Aorta (tissue), 5 donors: Measurements from ENCODE around the gene MAN1B1. TPM values are rescaled to one million over a fixed set of nuclear protein-coding genes. Genes with fewer than 3 reads are reported as not detected.

Experiments
- ATAC-seq: fragments of 200-7000 bp; cut with Tn5 transposase; one replicate; pipeline ENCODE4 v1.9.1; 2022; ENCODE audit warnings: moderate library complexity; ENCODE audit not compliant: low FRiP score
- DNase-seq, 2 donors: peaks; one replicate each; pipeline ENCODE4 v3.0.0-alpha.2; 2020
- H3K27ac ChIP-seq, 2 donors: one replicate each; pipeline ENCODE4 v1.5.1; 2013; ENCODE audit warnings: low read length in 2 of 2, mild to moderate bottlenecking in 2 of 2, moderate library complexity in 2 of 2, control low read depth in 1 of 2, inconsistent platforms in 1 of 2, low read depth in 1 of 2
- H3K27me3 ChIP-seq, 2 donors: one replicate each; pipeline ENCODE4 v1.6.1; 2013; ENCODE audit warnings: control low read depth in 1 of 2, low read length in 1 of 2, mild to moderate bottlenecking in 1 of 2, moderate library complexity in 1 of 2; ENCODE audit not compliant: insufficient read depth in 2 of 2, control insufficient read depth in 1 of 2
- H3K36me3 ChIP-seq, 2 donors: one replicate each; pipeline ENCODE4 v1.6.1; 2013; ENCODE audit warnings: control low read depth in 1 of 2, low read length in 1 of 2, mild to moderate bottlenecking in 1 of 2; ENCODE audit not compliant: insufficient read depth in 2 of 2, control insufficient read depth in 1 of 2
- H3K4me1 ChIP-seq, 2 donors: one replicate each; pipeline ENCODE4 v1.6.1; 2013; ENCODE audit warnings: low read length in 2 of 2, control low read depth in 1 of 2, mild to moderate bottlenecking in 1 of 2, moderate library complexity in 1 of 2; ENCODE audit not compliant: insufficient read depth in 2 of 2, control insufficient read depth in 1 of 2
- H3K4me3 ChIP-seq, 2 donors: one replicate each; pipeline ENCODE4 v1.5.1; 2013; ENCODE audit warnings: low read length in 2 of 2, control low read depth in 1 of 2, mild to moderate bottlenecking in 1 of 2
- H3K9me3 ChIP-seq: one replicate; pipeline ENCODE4 v1.6.1; 2013; ENCODE audit warnings: mild to moderate bottlenecking, low read length; ENCODE audit not compliant: control insufficient read depth
- WGBS, 2 donors: extraction: QIAGEN DNeasy Blood & Tissue Kit; methylation state at CpG; one replicate each; pipeline ENCODE4 v1.1.7; 2013; 5-methylcytosine and 5-hydroxymethylcytosine counted together
- intact Hi-C, 2 donors: fragments of 100-400 bp; cut with DNase I; formaldehyde crosslinking; loops; one replicate each; pipeline versions ENCODE4 v1.14.2 to v1.15.0; 2022
- polyA plus RNA-seq, 2 donors: library from polyadenylated mRNA; stranded (reverse); fragments of 200-250 nt; gene quantifications; one replicate each; pipeline ENCODE4 v1.2.3, GENCODE V29; 2013
- total RNA-seq, 2 donors: library from RNA; stranded (reverse); fragmentation: NEBNext Ultra II Directional; extraction: Animal tissue kit (Norgen Biotek cat#: 25700); gene quantifications; one replicate each; pipeline ENCODE4 v1.2.1, GENCODE V29; 2021
- donor health status: healthy with polysubstance abuse.
- donor health status: Bipolar disorder and iron deficiency.
- donor health status: DM: no; HTN: no; CAD: no.
- donor health status: DM: no; HTN: no; CAD: no.
- donor health status: DM: yes; HTN: yes; CAD: no.

The MAN1B1 gene
- total and polyA plus RNA-seq, 4 donors = 21.2 to 104 (median 40.3) TPM

GRCh38 chr9:137051145-137051724 lies 35.5 kb upstream of the MAN1B1 start:
- intact Hi-C loops = no loop called here
- Histone ChIP-seq H3K27me3 (no peaks in the 10 kb centered on the region), H3K9me3 (no peaks in the 10 kb centered on the region)

DNA sequence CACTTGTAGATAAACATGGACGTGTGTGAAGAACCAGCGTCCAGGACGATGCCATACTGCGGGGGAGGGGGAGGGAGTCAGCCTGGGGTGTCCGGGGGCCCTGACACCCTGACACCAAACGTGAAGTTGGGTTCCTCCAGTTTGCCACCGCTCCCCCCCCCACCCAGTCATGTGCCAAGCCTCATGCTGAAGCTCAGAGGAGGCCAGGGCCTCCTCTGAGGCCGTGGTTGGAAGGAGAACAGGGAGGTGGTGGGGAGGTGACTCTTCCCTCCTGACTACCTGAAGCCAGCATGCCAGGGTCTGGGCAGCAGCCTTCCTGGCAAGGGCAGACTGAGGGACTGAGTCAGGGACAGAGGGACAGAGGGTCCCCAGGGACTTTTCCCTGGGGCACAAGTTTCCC lies 34.5 kb upstream of the MAN1B1 start:
- 74 to 87% methylated on average over 8 of the region's 8 CpGs for WGBS, 2 donors
- Histone ChIP-seq H3K27me3 (no peaks in the 10 kb centered on the region), H3K9me3 (no peaks in the 10 kb centered on the region), H3K36me3 (no peaks in the 10 kb centered on the region), H3K4me1 (no peaks in the 10 kb centered on the region), H3K4me3 (no peak overlapping the region), H3K27ac (no peak overlapping the region)
- no peak for ATAC-seq
- no peak for DNase-seq
- intact Hi-C loops = no loop called here

More at GRCh38 chr9:137051145-137051724, 35.5 kb upstream of the MAN1B1 start:
- no peak overlapping the region for H3K4me3 ChIP-seq
- H3K4me1 ChIP-seq = no peaks in the 10 kb centered on the region
- DNase-seq (no peak), ATAC-seq (no peak)
- H3K27ac ChIP-seq = no peak overlapping the region
- 93 to 94% methylated on average over 16 to 17 of the region's 17 CpGs for WGBS, 2 donors
- no peaks in the 10 kb centered on the region for H3K36me3 ChIP-seq

DNA sequence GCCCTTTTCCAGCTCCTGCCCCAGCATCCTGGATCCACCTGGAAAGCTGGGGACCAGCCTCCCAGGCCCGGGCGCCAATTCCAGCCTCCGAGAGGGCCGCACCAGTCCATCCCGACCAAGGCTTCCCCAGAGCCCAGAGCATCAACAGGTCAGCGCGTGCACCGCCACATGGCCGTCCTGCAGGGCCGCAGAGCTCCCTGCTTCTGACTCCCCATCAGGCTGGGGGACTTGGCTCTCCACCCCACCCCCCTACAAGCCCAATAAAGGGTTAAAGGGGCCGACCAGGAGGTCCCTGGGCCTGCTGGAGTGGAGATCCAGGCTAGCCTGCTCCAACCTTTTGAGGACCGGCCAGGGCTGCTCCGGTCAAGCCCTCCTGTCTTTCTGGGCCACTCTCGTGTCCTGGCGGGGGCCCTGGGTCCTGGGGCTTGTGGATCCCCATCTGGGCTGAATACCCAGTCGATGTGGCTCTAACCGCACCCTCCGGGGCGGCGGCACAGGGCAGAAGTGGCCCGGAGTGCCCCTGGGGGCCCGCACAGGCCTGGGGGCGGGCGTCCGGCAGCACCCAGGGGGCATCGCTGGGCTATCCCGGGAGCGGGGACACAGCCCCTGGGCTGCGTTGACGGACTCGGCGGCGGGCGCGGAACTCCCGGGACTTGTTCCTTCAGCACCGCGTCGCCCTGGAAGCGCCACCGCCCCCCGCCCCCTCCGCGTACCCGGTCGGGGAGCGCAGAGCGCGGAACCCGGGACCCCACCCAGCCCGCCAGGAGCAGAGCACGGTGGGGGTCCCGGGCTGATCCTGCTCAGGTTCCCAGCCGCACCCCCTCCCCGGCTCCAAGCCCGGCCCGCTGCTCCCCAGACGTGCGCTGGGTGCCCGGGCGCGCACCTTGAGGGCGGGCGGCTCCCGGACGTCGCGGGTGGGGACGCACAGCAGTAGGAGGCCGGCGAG lies 33.5 kb upstream of the MAN1B1 start:
- ATAC-seq = no peak
- intact Hi-C loops = no loop called here
- Histone ChIP-seq H3K27ac (no peak overlapping the region), H3K4me1 (no peaks in the 10 kb centered on the region), H3K9me3 (no peaks in the 10 kb centered on the region), H3K36me3 (no peaks in the 10 kb centered on the region), H3K4me3 (no peak overlapping the region), H3K27me3 (no peaks in the 10 kb centered on the region)
- 24 to 26% methylated on average over 59 to 71 of the region's 71 CpGs for WGBS, 2 donors
- no peak for DNase-seq

DNA sequence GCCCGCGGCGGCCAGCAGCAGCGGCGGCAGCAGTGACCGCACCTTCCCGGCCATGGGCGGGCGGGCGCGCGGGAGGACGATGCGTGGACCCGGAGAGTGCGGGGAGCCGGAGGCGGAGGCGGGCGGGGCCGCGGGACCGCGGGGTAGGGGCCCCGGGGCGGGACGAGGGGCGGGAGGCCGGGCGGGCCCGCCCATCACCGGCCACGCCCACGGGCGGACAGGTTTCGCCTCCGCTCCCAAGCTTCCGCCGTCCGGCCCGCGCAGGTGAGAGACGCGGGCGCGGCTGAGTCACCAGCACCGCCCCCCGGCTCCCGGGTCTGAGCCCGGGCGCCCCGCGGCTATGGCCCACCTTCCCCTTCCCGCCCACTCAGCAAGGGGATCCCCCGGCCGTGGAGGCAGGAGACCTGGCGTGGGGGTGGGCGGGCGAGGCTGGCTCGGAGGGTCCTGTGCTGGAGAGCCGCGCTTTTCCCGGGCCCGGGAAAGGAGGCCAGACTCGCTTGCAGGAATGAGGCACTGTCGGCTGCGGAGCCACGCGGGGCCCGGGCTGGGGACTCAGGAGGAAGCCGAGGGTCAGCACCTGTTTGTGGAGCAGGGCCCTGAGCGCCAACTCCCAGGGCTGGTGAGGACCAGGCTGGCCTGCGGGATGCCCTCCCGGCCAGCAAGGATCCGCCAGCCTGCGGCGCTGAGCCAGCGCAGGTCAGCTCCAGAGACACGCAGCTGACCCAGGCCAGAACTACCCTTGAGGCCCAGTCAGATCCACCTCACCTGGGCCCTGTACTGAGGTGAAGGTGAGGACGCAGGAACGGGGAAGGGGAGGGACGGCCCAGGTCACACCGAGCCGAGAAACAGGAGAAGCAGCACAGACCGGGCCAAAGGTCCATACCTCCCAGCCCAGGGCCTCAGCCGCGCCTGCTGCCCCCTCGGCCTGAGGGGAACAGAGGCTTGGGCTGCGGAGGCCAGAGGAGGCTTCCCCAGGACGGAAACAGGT lies 32.5 kb upstream of the MAN1B1 start, which contains the start of gene ENTPD2:
Gene ENTPD2 (minus strand): TSS at position 118 of the 988 bp plus-strand sequence. CDS start 64 bp downstream, at position 54.
- WGBS, 2 donors = 30 to 32% methylated on average over 79 to 90 of the region's 90 CpGs
- Histone ChIP-seq H3K4me1 (no peaks in the 10 kb centered on the region), H3K36me3 (no peaks in the 10 kb centered on the region), H3K27ac (no peak within 1 kb of the TSS), H3K4me3 (no peak within 1 kb of the TSS), H3K27me3 (no peaks in the 10 kb centered on the region), H3K9me3 (no peaks in the 10 kb centered on the region)
- DNase-seq (peak in 1 of 2 donors; percentile 50), ATAC-seq (no peak)
- intact Hi-C loops = no loop called here

- intact Hi-C loops = no loop called here
- H3K27me3 ChIP-seq = no peaks in the 10 kb centered on the region
- peak; percentile 27 for ATAC-seq
- no peaks in the 10 kb centered on the region for H3K9me3 ChIP-seq
- no peak for DNase-seq
- H3K4me1 ChIP-seq = no peaks in the 10 kb centered on the region
- H3K36me3 ChIP-seq = no peaks in the 10 kb centered on the region
- 57 to 63% methylated on average over 14 to 17 of the region's 17 CpGs for WGBS, 2 donors
- H3K27ac ChIP-seq = no peak overlapping the region
- no peak overlapping the region for H3K4me3 ChIP-seq
These were observed 31.8 kb upstream of the MAN1B1 start for GRCh38 chr9:137054932-137055384.

GRCh38 chr9:137055385-137056364 lies 31.1 kb upstream of the MAN1B1 start:
- intact Hi-C loops = no loop called here
- H3K4me3 ChIP-seq = no peak overlapping the region
- no peaks in the 10 kb centered on the region for H3K9me3 ChIP-seq
- H3K4me1 ChIP-seq = no peaks in the 10 kb centered on the region
- 10 to 12% methylated on average over 28 of the region's 28 CpGs for WGBS, 2 donors
- H3K27ac ChIP-seq = no peak overlapping the region
- H3K36me3 ChIP-seq = no peaks in the 10 kb centered on the region
- peak; percentile 84 for ATAC-seq
- peak; percentile 86 to 90 for DNase-seq
- no peaks in the 10 kb centered on the region for H3K27me3 ChIP-seq

- H3K27me3 ChIP-seq = no peaks in the 10 kb centered on the region
- H3K9me3 ChIP-seq = no peaks in the 10 kb centered on the region
- H3K4me1 ChIP-seq = no peaks in the 10 kb centered on the region
- no peak overlapping the region for H3K4me3 ChIP-seq
- H3K36me3 ChIP-seq = no peaks in the 10 kb centered on the region
- WGBS, 2 donors = 86 to 87% methylated on average over 17 of the region's 17 CpGs
- DNase-seq (no peak), ATAC-seq (no peak)
- no peak overlapping the region for H3K27ac ChIP-seq
- intact Hi-C loops = no loop called here
These were observed 29.9 kb upstream of the MAN1B1 start for GRCh38 chr9:137056739-137057415.
